HG02642 (cell line): ENCODE data around the gene SLC23A2.
"Not testable (repeated sequence)": the region's sequence is repeated elsewhere in the genome, so short reads cannot be mapped to it uniquely, and the experiment has no call there.

Experiments used
- ATAC-seq: cut with Tn5 transposase; IDR thresholded peaks from one replicate; pipeline ENCODE4 v1.9.1; 2021; ENCODE audit warnings: mild to moderate bottlenecking; ENCODE audit not compliant: unreplicated experiment, poor library complexity

Gene SLC23A2

GRCh38 chr20:4886771-4887527 is 114.4 kb downstream of the SLC23A2 start:
- no peak for ATAC-seq

GRCh38 chr20:4885877-4886276 is 115.4 kb downstream of the SLC23A2 start:
- ATAC-seq: no peak

DNA sequence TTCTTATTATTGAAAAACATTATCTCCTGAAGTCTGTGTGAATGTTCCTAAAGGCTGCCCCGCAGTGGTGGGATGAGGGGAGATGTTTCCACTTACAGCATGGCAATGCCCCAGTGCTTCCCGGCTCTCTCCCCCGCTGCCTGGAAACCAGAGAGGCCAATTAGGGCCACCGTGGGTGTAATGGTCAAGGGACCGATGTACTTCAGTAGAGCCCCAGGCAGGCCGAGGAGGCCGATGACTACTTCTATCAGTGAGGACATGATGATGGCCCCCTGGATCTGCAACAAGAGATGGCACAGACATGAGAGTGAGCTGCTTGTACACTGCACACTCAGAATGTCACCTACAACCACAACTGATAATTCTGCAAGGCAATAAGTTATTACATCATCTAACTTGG is 117.8 kb downstream of the SLC23A2 start:
- ATAC-seq: no peak

DNA sequence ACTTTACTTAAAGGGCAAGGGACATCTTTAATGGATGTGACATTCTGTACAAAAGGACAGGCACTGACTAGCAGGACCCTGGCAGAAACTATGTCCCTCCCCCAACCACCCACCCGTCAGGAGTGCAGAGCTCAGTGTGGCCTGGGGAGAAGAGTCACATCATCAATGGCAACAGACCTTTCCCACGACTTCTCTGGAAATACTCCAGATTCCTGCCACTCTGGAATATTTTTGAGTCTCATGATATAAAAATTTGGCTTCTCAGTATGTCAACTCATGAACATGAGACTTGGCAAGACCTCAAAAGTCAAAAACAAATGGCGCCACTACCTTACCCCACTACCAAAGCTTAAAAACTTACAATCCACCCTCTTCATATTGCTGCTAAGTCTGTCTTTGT is 118.3 kb downstream of the SLC23A2 start:
- no peak for ATAC-seq

- no peak for ATAC-seq
Measured at GRCh38 chr20:4881006-4881730, 120.1 kb downstream of the SLC23A2 start.

DNA sequence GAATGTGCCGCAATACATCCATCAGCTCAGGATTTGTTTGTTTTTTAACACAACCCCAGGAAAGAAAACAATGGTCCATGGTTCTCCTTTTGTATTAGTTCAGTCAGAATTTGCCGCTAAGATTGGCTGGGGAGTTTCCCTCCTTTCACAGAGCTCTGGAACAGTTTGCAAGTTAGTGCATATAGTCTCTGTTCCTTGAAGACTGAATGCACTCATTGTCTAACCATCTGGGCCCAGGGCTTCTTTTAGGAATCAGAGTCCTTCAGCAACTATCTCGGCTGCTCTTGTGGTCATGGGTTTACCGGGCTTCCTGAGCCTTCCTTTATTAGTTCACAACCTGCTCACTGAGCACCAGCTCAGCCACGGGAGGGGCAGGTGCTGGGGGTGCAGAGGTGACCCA is 121.3 kb downstream of the SLC23A2 start:
- no peak for ATAC-seq

DNA sequence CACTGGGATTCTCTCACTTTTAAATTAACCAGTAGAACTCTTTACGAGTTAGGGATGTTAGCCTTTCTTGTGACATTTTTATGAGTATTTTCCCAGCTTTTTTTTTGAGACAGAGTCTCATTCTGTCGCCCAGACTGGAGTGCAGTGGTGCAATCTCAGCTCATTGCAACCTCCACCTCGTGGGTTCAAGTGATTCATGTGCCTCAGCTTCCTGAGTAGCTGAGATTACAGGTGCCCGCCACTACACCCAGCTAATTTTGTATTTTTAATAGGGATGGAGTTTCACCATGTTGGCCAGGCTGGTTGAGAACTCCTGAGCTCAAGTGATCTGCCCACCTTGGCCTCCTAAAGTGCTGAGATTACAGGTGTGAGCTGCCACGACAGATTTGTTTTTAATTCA is 123.2 kb downstream of the SLC23A2 start:
- ATAC-seq: not testable (repeated sequence)

GRCh38 chr20:4876731-4877130 is 124.6 kb downstream of the SLC23A2 start:
- ATAC-seq: no peak

DNA sequence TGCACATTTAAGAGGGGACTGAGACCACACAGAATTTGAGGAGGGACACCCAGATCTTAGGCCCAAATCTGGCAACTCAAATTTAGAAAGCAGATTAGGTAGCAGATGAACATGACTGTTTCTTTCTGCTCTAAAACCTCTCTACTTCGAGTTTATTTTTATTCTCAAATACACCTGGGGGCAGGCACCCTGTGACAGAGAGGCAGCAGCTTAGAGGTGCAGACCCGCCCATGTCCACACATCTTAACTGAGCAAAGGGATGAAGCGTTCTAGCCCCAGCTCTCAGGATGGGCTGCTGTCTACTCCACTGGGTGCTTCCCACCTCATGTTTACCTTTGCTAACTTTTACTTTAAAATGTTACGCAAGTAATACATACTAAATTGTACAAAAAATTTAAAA is 125.0 kb downstream of the SLC23A2 start:
- no peak for ATAC-seq

DNA sequence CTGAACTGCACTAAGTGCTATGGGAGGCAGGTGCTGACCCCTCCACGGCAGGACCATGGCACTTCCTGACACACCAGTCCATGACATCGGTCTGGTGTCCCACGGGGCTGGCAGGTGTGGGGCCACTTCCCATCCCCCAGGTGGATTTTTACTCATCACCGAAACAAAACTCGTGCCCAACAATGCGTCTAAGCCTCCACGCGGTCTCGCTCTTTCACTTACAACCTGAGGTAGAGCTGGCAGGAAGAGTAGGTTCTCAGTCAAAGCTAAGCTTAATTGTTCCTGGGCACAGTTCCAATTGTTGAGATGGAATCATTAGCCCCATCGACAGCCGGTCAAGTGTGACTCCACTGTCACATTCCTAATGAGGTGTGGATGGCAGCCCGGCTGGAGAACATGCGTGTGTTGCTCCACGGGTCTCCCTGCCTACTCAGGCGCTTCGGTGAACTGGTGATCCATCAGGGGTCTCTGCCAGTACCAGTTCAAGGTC is 125.7 kb downstream of the SLC23A2 start:
- ATAC-seq: no peak

- ATAC-seq: no peak
Measured at GRCh38 chr20:4873396-4873795, 127.9 kb downstream of the SLC23A2 start.

DNA sequence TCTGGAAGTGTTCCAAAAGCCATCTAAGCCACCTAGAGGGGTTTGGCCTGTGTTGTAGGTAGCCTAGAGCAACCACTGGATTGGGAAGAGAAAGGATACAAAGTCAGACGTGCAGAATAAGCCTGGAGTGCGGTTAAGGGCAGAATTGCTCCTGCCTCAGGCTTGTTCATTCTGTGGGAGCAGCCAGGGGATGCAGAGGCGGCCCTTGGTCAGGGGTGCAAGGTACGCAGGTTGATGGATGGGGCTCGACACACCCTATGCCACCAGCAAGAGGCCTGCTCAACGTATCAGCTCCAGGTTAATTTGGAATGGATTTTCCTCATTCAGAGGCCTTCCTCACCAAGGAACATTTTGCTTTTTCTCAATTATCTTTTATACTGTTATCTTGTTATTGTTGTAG is 129.8 kb downstream of the SLC23A2 start:
- no peak for ATAC-seq

- ATAC-seq: no peak
Measured at GRCh38 chr20:4870906-4871305, 130.4 kb downstream of the SLC23A2 start.

DNA sequence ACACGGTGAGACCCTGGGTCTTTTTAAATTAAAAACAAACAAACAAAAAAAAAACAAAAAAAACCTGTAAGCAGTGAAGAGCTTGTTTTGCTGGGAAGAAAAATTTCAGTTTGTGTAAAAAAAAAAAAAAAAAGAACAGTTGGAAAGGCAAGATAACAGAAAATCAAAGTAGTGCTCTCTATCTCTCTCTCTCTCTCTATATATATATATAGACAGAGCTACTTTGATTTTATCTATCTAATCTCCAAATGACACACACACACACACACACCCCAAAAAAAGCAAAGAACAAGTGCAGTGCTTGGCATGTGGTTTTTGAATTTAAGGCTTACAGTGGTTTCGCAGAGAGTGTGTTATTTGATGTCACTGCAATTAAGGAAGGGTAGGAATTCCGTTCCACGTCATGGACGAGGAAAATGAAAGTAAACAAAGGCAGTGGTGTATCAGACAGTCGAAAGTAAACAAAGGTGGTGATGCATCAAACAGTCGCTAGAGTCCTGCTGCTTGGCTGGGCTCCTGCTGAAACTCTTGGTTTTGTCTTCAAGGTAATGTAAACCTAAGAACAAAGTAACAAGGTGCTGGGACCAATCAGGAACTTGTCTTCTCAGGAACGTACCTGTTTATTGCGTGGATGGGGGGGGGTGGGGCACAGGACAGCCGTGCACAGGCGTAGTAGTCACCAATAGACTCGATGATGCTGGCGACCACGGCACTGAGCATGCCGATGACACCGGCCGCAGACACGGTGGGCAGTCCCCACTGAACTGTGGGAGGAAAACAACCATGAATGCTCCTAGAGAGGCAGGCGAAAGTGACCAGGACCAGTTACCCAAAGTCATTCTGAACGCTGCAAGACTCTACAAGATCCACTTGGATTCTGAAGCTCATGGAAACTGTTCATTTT is 131.8 kb downstream of the SLC23A2 start:
- ATAC-seq: no peak

DNA sequence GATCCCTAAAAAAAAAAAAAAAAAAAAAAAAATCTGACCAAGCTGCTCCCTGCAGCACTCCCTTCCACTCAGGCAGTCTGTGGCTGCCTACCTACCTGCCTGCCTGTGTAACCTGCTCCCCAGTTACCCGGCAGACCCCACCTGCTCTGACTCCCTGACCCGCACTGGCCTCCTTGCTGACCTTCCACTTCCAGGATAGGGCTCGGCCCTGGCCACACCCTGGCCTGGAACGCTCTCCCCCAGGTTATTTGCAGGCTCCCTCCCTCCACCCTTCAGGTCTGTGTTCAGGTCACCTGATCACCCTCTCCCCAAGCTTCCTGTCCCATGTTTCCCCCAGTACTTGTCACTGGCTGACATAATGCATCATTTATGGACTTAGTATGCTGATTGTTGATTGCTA is 134.3 kb downstream of the SLC23A2 start:
- ATAC-seq: no peak

- no peak for ATAC-seq
Measured at GRCh38 chr20:4866429-4866828, 134.9 kb downstream of the SLC23A2 start.

DNA sequence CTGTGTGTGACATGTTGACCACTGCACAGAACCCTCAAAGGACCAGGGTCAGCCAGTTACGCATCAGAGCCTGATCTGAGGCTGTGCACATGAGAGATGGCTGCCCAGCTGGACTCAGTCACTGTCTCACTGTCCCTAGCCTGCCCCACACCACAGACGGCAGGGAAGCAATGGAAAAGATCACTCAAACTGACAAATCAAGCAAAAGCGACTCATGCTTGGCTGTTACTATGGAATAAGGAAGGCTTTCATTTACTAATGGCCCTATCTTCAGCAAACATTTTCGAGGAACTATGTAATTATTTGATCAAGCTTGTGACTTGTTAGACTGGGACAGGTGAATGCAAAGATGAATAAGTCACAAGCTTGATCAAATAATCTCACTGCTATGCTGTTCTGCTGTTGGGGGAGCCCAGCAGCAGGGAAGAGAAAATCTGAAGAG is 137.0 kb downstream of the SLC23A2 start:
- ATAC-seq: no peak

GRCh38 chr20:4862661-4863060 is 138.6 kb downstream of the SLC23A2 start:
- ATAC-seq: no peak

DNA sequence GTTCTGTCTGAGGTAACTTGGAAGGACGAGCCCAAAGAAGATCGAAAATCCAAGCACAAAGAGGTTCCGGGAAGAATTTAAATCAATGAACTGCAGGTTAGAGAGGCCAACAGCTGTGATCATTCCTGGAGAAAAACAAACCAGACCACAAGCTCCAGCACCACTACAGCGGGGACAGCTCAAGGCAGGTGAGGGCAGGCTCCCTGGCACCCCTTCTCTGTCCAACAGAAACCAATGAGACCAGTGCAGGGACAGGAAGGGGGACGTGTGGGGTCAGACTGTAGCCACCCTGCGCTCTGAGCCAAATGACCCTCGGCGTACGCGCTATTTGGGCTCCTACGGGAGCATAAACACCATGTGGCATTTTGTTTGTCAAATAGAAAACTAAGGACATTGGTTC is 139.3 kb downstream of the SLC23A2 start:
- no peak for ATAC-seq

DNA sequence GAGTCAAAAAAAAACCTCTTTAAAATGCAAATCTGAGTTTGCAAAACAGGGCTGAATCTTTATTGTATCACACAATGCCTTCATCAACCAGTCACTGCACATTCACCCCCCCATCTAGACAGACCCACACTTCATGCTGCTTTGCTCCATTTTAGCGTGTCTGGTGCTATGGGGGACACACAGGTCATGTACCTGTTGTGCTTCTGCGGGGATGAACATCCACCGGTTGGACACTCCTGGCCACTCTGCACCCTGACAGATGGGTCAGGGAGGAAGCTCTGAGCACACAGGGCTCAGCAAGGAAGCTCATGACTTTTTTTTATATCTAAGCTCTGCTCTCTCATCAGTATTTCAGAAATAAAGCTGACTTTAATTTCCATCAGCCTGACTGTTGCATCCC is 143.3 kb downstream of the SLC23A2 start:
- no peak for ATAC-seq
